ENCODE results near the gene PAGR1. TPM values are rescaled to one million over a fixed set of nuclear protein-coding genes. Genes with fewer than 3 reads are reported as not detected.
A peak's percentile ranks its signal among the peaks of the same experiment; 100 is the strongest.

PAGR1 gene
- total RNA-seq, 1 donor from 2014 or later: 29.1 TPM

DNA sequence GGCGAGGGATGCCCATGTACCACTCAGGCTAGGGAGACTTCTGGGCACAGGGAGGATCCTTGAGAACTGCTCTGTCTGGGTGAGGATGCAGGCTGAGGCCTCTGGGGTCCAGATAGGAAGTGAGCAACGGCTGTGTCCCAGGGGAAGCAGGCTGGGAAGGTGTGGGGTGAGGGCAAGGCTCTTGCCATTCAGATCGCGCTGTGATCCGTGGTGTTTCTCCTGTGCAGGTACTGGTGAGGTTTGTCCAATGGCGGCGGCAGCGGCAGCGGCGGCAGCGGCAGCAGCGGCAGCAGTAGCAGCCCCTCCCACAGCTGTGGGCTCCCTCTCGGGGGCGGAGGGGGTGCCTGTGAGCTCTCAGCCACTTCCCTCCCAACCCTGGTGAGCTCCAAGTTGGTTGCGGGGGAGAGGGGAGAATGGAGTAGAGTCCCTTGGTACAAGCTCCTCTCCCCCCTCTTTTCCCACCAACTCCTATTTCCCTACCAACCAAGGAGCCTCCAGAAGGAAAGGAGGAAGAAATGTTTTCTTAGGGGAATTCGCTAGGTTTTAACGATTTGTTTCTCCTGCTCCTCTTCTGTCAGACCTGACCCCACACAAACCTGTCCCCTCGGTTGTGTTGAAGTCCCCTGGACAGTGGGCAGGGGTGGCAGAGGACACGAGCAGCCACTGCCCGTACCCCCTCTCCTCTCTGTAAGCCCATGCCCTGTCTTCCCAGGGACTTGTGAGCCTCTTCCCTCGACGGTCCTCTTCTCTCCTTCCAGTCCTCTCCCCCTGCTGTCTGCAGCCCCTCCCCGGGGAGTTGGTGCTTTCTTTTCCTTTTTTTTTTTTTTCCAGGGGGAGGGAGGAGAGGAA, 5.9 kb upstream of the PAGR1 start:
- peak overlapping the region; percentile 81 for H3K4me3 Mint-ChIP-seq (ENCODE audit: unreplicated experiment)
- peaks cover 66% of the 10 kb centered on the region for H3K4me1 Mint-ChIP-seq (ENCODE audit: unreplicated experiment)
- H3K9me3 Mint-ChIP-seq (ENCODE audit: unreplicated experiment): no peaks in the 10 kb centered on the region
- H3K36me3 Mint-ChIP-seq (ENCODE audit: unreplicated experiment): peaks cover 4% of the 10 kb centered on the region
- TF ChIP-seq, protein P1, sequence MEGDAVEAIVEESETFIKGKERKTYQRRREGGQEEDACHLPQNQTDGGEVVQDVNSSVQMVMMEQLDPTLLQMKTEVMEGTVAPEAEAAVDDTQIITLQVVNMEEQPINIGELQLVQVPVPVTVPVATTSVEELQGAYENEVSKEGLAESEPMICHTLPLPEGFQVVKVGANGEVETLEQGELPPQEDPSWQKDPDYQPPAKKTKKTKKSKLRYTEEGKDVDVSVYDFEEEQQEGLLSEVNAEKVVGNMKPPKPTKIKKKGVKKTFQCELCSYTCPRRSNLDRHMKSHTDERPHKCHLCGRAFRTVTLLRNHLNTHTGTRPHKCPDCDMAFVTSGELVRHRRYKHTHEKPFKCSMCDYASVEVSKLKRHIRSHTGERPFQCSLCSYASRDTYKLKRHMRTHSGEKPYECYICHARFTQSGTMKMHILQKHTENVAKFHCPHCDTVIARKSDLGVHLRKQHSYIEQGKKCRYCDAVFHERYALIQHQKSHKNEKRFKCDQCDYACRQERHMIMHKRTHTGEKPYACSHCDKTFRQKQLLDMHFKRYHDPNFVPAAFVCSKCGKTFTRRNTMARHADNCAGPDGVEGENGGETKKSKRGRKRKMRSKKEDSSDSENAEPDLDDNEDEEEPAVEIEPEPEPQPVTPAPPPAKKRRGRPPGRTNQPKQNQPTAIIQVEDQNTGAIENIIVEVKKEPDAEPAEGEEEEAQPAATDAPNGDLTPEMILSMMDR (IDR thresholded peaks at IDR 0.05): no peak
- H3K27ac Mint-ChIP-seq (ENCODE audit: unreplicated experiment): peak overlapping the region; percentile 93
- DNase-seq (ENCODE audit: extremely low spot score, unreplicated experiment): no peak
- H3K27me3 Mint-ChIP-seq (ENCODE audit: unreplicated experiment): no peaks in the 10 kb centered on the region

DNA sequence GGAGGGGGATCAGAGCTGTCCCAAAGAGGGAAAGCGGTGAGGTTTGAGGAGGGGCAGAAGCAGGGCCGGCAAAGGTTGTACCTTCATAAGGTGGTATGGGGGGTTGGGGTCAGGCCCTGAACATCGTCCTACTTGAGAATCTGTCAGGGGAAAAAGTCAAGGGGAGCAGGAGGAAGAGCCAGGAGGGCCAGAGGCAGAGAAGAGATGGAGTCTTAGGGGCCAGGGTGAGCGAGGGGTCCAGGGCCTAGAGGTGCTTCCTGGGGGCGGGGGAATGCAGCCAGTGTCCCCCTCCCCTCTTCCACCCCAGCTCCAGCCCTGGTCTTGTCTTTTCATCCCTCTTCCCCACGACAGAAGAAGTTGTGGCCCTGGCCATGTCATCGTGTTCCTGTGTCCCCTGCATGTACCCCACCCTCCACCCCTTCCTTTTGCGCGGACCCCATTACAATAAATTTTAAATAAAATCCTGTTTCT, 5.2 kb upstream of the PAGR1 start:
- H3K36me3 Mint-ChIP-seq (ENCODE audit: unreplicated experiment): peaks cover 4% of the 10 kb centered on the region
- H3K27me3 Mint-ChIP-seq (ENCODE audit: unreplicated experiment): no peaks in the 10 kb centered on the region
- H3K9me3 Mint-ChIP-seq (ENCODE audit: unreplicated experiment): no peaks in the 10 kb centered on the region
- peaks cover 69% of the 10 kb centered on the region for H3K4me1 Mint-ChIP-seq (ENCODE audit: unreplicated experiment)
- peak overlapping the region; percentile 93 for H3K27ac Mint-ChIP-seq (ENCODE audit: unreplicated experiment)
- TF ChIP-seq, protein P1 (IDR thresholded peaks at IDR 0.05): no peak
- H3K4me3 Mint-ChIP-seq (ENCODE audit: unreplicated experiment): peak overlapping the region; percentile 81
- DNase-seq (ENCODE audit: extremely low spot score, unreplicated experiment): no peak

DNA sequence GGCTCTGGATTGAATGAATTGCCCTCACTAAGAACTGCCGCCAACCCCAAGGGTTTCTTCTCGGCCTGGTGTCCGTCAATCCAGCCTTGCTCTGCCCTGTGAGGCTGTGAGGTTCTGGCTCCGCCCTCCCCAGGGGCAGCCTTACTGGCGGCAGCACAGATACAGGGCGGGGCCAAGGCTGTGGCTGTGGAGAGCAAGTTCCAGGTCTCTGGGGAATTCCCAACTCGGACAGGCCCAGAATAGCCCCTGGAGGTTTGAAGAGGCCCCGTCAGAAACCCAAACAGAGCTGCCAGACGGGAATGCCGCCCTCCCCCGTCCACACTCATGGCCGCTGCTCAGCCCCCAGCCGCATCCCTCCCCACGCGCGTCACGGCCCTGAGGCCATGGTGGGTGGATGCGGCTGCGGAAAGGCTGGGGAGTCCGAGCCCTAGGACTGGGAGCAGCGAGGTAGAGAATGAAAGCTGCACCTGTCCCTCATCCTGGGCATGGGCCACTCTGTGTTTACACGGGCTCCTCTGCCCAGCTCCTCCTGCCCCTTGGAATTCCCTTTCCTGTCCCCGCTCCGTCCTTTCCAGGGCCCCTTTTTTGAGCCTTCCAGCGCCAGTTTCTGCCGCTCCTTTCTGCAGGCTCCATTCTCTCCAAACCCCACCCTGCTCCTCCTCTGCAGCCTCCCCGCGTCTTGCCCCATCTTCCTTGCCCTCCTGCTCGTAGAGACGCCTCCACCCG, 4.6 kb upstream of the PAGR1 start:
- H3K36me3 Mint-ChIP-seq (ENCODE audit: unreplicated experiment): peaks cover 4% of the 10 kb centered on the region

DNA sequence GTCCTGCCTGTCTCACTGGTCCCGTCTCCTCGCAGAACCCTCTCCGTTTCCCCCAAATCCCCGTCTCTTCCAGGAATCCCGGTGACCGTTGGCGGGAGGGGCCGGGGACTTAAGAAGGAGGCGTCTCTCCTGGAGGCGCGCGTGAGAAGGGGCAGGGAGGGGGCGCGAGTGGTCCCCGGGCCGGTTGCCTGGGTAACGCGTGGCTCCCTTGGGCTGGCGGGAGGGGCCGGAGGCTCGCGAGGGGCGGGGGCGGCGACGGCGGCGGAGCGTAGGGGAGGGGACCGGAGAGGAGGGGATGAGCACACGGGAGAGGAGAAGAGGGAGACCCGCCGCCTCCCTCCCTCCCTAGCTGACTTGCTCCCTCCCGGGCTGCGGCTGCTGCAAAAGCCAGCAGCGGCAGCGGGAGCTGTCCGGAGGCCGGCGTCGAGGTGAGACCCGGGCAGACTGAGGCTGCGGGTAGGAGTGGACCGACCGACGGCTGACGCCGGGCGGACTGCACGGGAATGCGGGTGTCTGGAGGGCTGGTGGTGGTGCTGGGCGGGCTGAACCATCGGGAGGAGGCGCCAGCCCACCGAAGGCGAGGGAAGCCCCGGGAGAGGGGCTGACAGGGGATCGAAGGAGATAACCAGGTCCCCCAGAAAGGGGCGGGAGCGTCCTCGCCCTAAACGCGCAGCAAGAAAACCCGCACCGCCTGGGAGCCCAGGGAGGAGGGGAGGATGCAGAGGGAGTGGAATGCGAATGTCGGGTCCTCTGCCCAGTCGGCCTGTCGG, 3.9 kb upstream of the PAGR1 start, which contains the start of gene PRRT2:
TSS of gene PRRT2 (plus strand) at position 298 of the 770 bp plus-strand sequence. CDS start 862 bp downstream, outside the sequence.
- DNase-seq (ENCODE audit: extremely low spot score, unreplicated experiment): peak; percentile 92
- Mint-ChIP-seq H3K4me1 (ENCODE audit: unreplicated experiment) (peaks cover 77% of the 10 kb centered on the region), H3K27ac (ENCODE audit: unreplicated experiment) (peak within 1 kb of the TSS; percentile 93), H3K36me3 (ENCODE audit: unreplicated experiment) (peaks cover 4% of the 10 kb centered on the region), H3K9me3 (ENCODE audit: unreplicated experiment) (no peaks in the 10 kb centered on the region), H3K4me3 (ENCODE audit: unreplicated experiment) (peak within 1 kb of the TSS; percentile 81), H3K27me3 (ENCODE audit: unreplicated experiment) (no peaks in the 10 kb centered on the region)
- TF ChIP-seq, protein P1 (IDR thresholded peaks at IDR 0.05): no peak

More for the DNA sequence above, 4.6 kb upstream of the PAGR1 start:
- peak; percentile 97 for DNase-seq (ENCODE audit: extremely low spot score, unreplicated experiment)
- Mint-ChIP-seq H3K27ac (ENCODE audit: unreplicated experiment) (peak overlapping the region; percentile 93), H3K9me3 (ENCODE audit: unreplicated experiment) (no peaks in the 10 kb centered on the region), H3K27me3 (ENCODE audit: unreplicated experiment) (no peaks in the 10 kb centered on the region), H3K4me3 (ENCODE audit: unreplicated experiment) (peak overlapping the region; percentile 81), H3K4me1 (ENCODE audit: unreplicated experiment) (peaks cover 72% of the 10 kb centered on the region)
- TF ChIP-seq, protein P1 (IDR thresholded peaks at IDR 0.05): no peak

Measured in osteocyte (in vitro differentiated cells).